DOHH2 (cell line): Measurements from ENCODE around the gene PPP1R1B.

ENCODE experiments used
- H3F3A ChIP-seq: fragments of 200-600 bp; sonication (generic), shearing (Covaris generic); 2 replicates; pipeline ENCODE4 v1.6.0; 2016; ENCODE audit warnings: antibody characterized with exemption, mild to moderate bottlenecking; ENCODE audit not compliant: control insufficient read depth, insufficient read depth
- H3K27ac ChIP-seq: fragments of 200-600 bp; sonication (generic); 2 replicates; pipeline ENCODE4 v1.5.1; 2014; ENCODE audit warnings: low read depth, mild to moderate bottlenecking, low read length, moderate library complexity
- H3K27me3 ChIP-seq: fragments of 200-600 bp; sonication (generic); 2 replicates; pipeline ENCODE4 v1.6.1; 2014; ENCODE audit warnings: mild to moderate bottlenecking, low read length, mixed read lengths; ENCODE audit not compliant: control insufficient read depth
- H3K36me3 ChIP-seq: fragments of 200-600 bp; sonication (generic); 2 replicates; pipeline ENCODE4 v1.6.1; 2014; ENCODE audit warnings: mild to moderate bottlenecking, low read length, moderate library complexity, mixed read lengths; ENCODE audit not compliant: control insufficient read depth
- H3K4me1 ChIP-seq: fragments of 200-600 bp; sonication (generic); 2 replicates; pipeline ENCODE4 v1.6.1; 2014; ENCODE audit warnings: mild to moderate bottlenecking, low read length, mixed read lengths; ENCODE audit not compliant: control insufficient read depth
- H3K4me2 ChIP-seq: fragments of 200-600 bp; sonication (generic); 2 replicates; pipeline ENCODE4 v1.6.0; 2014; ENCODE audit warnings: mild to moderate bottlenecking, low read length, moderate library complexity
- H3K4me3 ChIP-seq: fragments of 200-600 bp; sonication (generic); 2 replicates; pipeline ENCODE4 v1.5.1; 2014; ENCODE audit warnings: mild to moderate bottlenecking, low read length, mixed read lengths
- H3K79me2 ChIP-seq: fragments of 200-600 bp; sonication (generic); 2 replicates; pipeline ENCODE4 v1.6.1; 2014; ENCODE audit warnings: mild to moderate bottlenecking, low read length, mixed read lengths; ENCODE audit not compliant: control insufficient read depth
- H3K9me2 ChIP-seq: fragments of 200-600 bp; sonication (generic); replicated peaks from 2 replicates; pipeline ENCODE4 v1.6.1; 2014; ENCODE audit warnings: mild to moderate bottlenecking, low read length, mixed read lengths; ENCODE audit not compliant: control insufficient read depth
- H3K9me3 ChIP-seq: fragments of 200-600 bp; sonication (generic); 2 replicates; pipeline ENCODE4 v1.6.1; 2014; ENCODE audit warnings: antibody characterized with exemption, low read length, mixed read lengths; ENCODE audit not compliant: control insufficient read depth, insufficient read depth
- H4K20me1 ChIP-seq: fragments of 200-600 bp; sonication (generic); 2 replicates; pipeline ENCODE4 v1.6.0; 2014; ENCODE audit warnings: low read depth, mild to moderate bottlenecking, antibody characterized with exemption, low read length, moderate library complexity; ENCODE audit not compliant: control insufficient read depth, insufficient read depth
- EZH2phosphoT487 ChIP-seq: fragments of 200-600 bp; sonication (generic); IDR thresholded peaks from 2 replicates; pipeline ENCODE4 v1.6.1; 2017; ENCODE audit warnings: borderline replicate concordance, mild to moderate bottlenecking, antibody characterized with exemption, low read length, moderate library complexity, mixed read lengths
- TF ChIP-seq, protein P1 (sequence below): fragments of 200-600 bp; sonication (generic); IDR thresholded peaks from one replicate; pipeline ENCODE4 v1.5.1; 2014; ENCODE audit warnings: antibody characterized with exemption, mild to moderate bottlenecking, low read depth, low read length; ENCODE audit not compliant: poor library complexity, severe bottlenecking

Gene PPP1R1B

DNA sequence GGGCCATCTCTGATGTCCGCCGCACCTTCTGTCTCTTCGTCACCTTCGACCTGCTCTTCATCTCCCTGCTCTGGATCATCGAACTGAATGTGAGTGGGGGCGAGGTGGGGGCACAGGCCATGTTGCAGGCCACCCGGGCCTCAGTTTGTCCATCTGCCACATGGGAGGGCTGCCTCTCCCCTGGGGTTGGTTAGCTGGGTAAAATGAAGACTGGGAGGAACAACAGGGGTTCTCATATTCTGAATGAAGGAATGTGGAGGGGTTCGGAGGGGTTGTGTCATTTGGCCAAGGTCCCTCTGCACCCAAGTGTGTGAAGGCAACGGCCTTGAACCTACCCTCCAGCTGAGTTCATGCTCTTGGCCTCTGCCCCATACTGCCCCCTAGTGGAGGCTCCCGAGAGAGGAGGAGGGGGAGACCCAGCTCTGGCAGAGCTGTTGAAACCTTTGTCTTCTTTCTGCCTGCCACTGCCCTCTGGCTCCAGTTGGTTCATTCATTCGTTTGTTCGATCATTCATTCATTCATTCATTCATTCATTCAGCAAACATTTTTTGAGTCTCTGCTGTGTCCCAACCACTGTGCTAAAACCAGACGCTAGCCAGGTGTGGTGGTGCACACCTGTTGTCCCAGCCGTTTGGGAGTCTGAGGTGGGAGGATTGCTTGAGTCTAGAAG lies 27.0 kb downstream of the PPP1R1B start:
- no peaks in the 10 kb centered on the region for H4K20me1 ChIP-seq
- no peaks in the 10 kb centered on the region for H3F3A ChIP-seq
- H3K9me2 ChIP-seq, result no peaks in the 10 kb centered on the region
- no peak overlapping the region for H3K4me3 ChIP-seq
- H3K36me3 ChIP-seq, result peaks cover 10% of the 10 kb centered on the region
- H3K79me2 ChIP-seq, result peaks cover 8% of the 10 kb centered on the region
- TF ChIP-seq, protein P1, sequence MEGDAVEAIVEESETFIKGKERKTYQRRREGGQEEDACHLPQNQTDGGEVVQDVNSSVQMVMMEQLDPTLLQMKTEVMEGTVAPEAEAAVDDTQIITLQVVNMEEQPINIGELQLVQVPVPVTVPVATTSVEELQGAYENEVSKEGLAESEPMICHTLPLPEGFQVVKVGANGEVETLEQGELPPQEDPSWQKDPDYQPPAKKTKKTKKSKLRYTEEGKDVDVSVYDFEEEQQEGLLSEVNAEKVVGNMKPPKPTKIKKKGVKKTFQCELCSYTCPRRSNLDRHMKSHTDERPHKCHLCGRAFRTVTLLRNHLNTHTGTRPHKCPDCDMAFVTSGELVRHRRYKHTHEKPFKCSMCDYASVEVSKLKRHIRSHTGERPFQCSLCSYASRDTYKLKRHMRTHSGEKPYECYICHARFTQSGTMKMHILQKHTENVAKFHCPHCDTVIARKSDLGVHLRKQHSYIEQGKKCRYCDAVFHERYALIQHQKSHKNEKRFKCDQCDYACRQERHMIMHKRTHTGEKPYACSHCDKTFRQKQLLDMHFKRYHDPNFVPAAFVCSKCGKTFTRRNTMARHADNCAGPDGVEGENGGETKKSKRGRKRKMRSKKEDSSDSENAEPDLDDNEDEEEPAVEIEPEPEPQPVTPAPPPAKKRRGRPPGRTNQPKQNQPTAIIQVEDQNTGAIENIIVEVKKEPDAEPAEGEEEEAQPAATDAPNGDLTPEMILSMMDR, result peak; percentile 99
- TF ChIP-seq EZH2phosphoT487, result no peak
- peaks cover 6% of the 10 kb centered on the region for H3K4me1 ChIP-seq
- no peak overlapping the region for H3K27ac ChIP-seq
- no peaks in the 10 kb centered on the region for H3K27me3 ChIP-seq
- H3K4me2 ChIP-seq, result no peak overlapping the region
- no peaks in the 10 kb centered on the region for H3K9me3 ChIP-seq

DNA sequence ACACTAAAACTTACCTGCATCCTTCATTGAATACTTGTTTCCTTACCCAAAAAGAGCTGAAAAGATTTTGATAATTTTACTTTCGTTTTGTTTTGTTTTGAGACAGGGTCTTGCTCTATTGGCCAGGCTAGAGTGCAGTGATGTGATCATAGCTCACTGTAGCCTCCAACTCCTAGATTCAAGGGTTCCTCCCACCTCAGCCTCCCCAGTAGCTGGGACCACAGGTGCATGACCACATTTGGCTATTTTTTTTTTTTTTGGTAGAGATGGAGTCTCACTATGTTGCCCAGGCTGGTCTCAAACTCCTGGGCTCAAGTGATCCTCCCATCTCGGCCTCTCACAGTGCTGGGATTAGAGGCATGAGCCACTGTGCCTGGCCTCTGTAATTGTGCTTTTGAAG lies 28.4 kb downstream of the PPP1R1B start:
- H3F3A ChIP-seq, result no peaks in the 10 kb centered on the region; the same call in 1 of the 2 replicates
- no peak for TF ChIP-seq EZH2phosphoT487
- TF ChIP-seq, protein P1, result no peak
- no peak overlapping the region for H3K4me2 ChIP-seq
- peaks cover 5% of the 10 kb centered on the region; the same call in 1 of the 2 replicates for H3K79me2 ChIP-seq
- H3K4me3 ChIP-seq, result no peak overlapping the region
- peaks cover 18% of the 10 kb centered on the region for H3K4me1 ChIP-seq
- no peaks in the 10 kb centered on the region for H4K20me1 ChIP-seq
- no peak overlapping the region for H3K27ac ChIP-seq
- H3K9me3 ChIP-seq, result no peaks in the 10 kb centered on the region
- H3K27me3 ChIP-seq, result no peaks in the 10 kb centered on the region
- no peaks in the 10 kb centered on the region for H3K9me2 ChIP-seq
- peaks cover 16% of the 10 kb centered on the region for H3K36me3 ChIP-seq

DNA sequence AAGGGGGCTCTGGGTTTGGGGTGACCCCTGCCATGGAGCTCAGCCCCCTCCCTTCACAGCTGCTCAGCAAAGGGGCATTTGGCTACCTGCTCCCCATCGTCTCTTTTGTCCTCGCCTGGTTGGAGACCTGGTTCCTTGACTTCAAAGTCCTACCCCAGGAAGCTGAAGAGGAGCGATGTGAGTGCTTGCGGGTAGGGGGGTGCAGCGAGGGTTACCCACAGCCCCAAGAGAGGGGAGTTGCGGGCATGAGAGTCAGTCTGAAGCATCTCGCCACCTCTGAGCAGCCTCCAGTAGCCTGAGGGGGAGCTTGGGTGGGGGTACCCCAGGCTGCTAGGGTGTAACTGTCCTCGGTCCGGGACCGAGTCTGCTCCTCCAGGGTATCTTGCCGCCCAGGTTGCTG lies 31.6 kb downstream of the PPP1R1B start:
- Histone ChIP-seq H3K9me2 (no peaks in the 10 kb centered on the region), H3K36me3 (peaks cover 38% of the 10 kb centered on the region), H4K20me1 (no peaks in the 10 kb centered on the region), H3K4me3 (no peak overlapping the region), H3K27me3 (no peaks in the 10 kb centered on the region), H3K4me2 (no peak overlapping the region), H3K9me3 (no peaks in the 10 kb centered on the region), H3K79me2 (0 out of 2 replicates have a peak, but pooled peaks cover 2% of the 10 kb centered on the region), H3K4me1 (peaks cover 18% of the 10 kb centered on the region), H3K27ac (no peak overlapping the region), H3F3A (no peaks in the 10 kb centered on the region; the same call in 1 of the 2 replicates)
- no peak for TF ChIP-seq EZH2phosphoT487
- TF ChIP-seq, protein P1, result no peak
